Neural progenitor cell (in vitro differentiated cells): ENCODE data around the gene ITGA8. TPM values are rescaled to one million over a fixed set of nuclear protein-coding genes. Genes with fewer than 3 reads are reported as not detected.

Experiments used
- DNase-seq: peaks from one replicate; pipeline ENCODE4 v3.0.0-alpha.2; 2016; ENCODE audit warnings: low spot score
- H2AFZ ChIP-seq: fragments of 200-600 bp; sonication (generic); replicated peaks from 2 replicates; pipeline ENCODE4 v1.6.1; 2016; ENCODE audit warnings: antibody characterized with exemption
- H3F3A ChIP-seq: fragments of 200-600 bp; sonication (generic); 2 replicates; pipeline ENCODE4 v1.6.1; 2016; ENCODE audit warnings: antibody characterized with exemption, low read depth
- H3K27ac ChIP-seq: fragments of 200-600 bp; sonication (generic); 2 replicates; pipeline ENCODE4 v1.5.1; 2016; ENCODE audit warnings: mild to moderate bottlenecking
- H3K27me3 ChIP-seq: fragments of 200-600 bp; sonication (generic); 2 replicates; pipeline ENCODE4 v1.6.1; 2016; ENCODE audit warnings: mild to moderate bottlenecking, moderate library complexity
- H3K36me3 ChIP-seq: fragments of 200-600 bp; sonication (generic); 2 replicates; pipeline ENCODE4 v1.5.1; 2016
- H3K4me1 ChIP-seq: fragments of 200-600 bp; sonication (generic); 2 replicates; pipeline ENCODE4 v1.6.1; 2016; ENCODE audit warnings: mixed run types
- H3K4me2 ChIP-seq: fragments of 200-600 bp; sonication (generic); 2 replicates; pipeline ENCODE4 v1.6.1; 2016
- H3K4me3 ChIP-seq: fragments of 200-600 bp; sonication (generic); 2 replicates; pipeline ENCODE4 v1.5.1; 2016
- H3K79me2 ChIP-seq: fragments of 200-600 bp; sonication (generic); 2 replicates; pipeline ENCODE4 v1.6.1; 2016; ENCODE audit warnings: low read depth
- H3K9ac ChIP-seq: fragments of 200-600 bp; sonication (generic); 2 replicates; pipeline ENCODE4 v1.6.1; 2016
- H3K9me3 ChIP-seq: fragments of 200-600 bp; sonication (generic); 2 replicates; pipeline ENCODE4 v1.5.1; 2016; ENCODE audit warnings: low read depth
- H4K20me1 ChIP-seq: fragments of 200-600 bp; sonication (generic); 2 replicates; pipeline ENCODE4 v1.6.1; 2016; ENCODE audit warnings: low read depth
- H3K27ac Mint-ChIP-seq: 3 replicates; pipeline ENCODE4 v1.8.0; 2021; ENCODE audit warnings: mixed read lengths
- H3K27me3 Mint-ChIP-seq: 2 replicates; pipeline ENCODE4 v1.8.0; 2022; ENCODE audit warnings: low read depth, mild to moderate bottlenecking, inconsistent platforms, moderate library complexity, mixed read lengths; ENCODE audit not compliant: insufficient read depth
- H3K36me3 Mint-ChIP-seq: 3 replicates; pipeline ENCODE4 v1.8.0; 2021; ENCODE audit warnings: mixed read lengths
- H3K4me1 Mint-ChIP-seq: 3 replicates; pipeline ENCODE4 v1.8.0; 2021; ENCODE audit warnings: mixed read lengths
- H3K4me3 Mint-ChIP-seq: 3 replicates; pipeline ENCODE4 v1.8.0; 2021; ENCODE audit warnings: mild to moderate bottlenecking, moderate library complexity, mixed read lengths
- H3K9me3 Mint-ChIP-seq: 3 replicates; pipeline ENCODE4 v1.8.0; 2020; ENCODE audit warnings: mixed read lengths
- CTCF ChIP-seq: fragments of 200-600 bp; sonication (generic); IDR thresholded peaks from 2 replicates; pipeline ENCODE4 v1.5.1; 2017; ENCODE audit warnings: antibody characterized with exemption, mild to moderate bottlenecking
- EZH2 ChIP-seq: fragments of 200-600 bp; sonication (generic); IDR thresholded peaks from 2 replicates; pipeline ENCODE4 v1.6.1; 2017; ENCODE audit warnings: antibody characterized with exemption, mild to moderate bottlenecking, moderate library complexity
- EZH2phosphoT487 ChIP-seq: fragments of 200-600 bp; sonication (generic); IDR thresholded peaks from 2 replicates; pipeline ENCODE4 v1.6.1; 2017; ENCODE audit warnings: antibody characterized with exemption
- total RNA-seq: library from RNA; depleted of rRNA; stranded (reverse); fragments of >200 nt; gene quantifications from 2 replicates; pipeline ENCODE4 v1.2.3, GENCODE V29; 2015; ENCODE audit warnings: low replicate concordance

ITGA8 gene
- total RNA-seq, 1 donor from 2014 or later: 0.15 TPM

- no peak overlapping the region for H3K4me3 Mint-ChIP-seq
- TF ChIP-seq EZH2: no peak
- no peak for TF ChIP-seq EZH2phosphoT487
- TF ChIP-seq CTCF: no peak
- Histone ChIP-seq H3K27me3 (peaks cover 62% of the 10 kb centered on the region), H4K20me1 (no peaks in the 10 kb centered on the region), H3K9me3 (no peaks in the 10 kb centered on the region), H3K4me1 (peaks cover 64% of the 10 kb centered on the region), H3K36me3 (no peaks in the 10 kb centered on the region), H3K27ac (no peak overlapping the region), H2AFZ (no peak overlapping the region), H3K4me3 (no peak overlapping the region), H3K79me2 (no peaks in the 10 kb centered on the region), H3F3A (peaks cover 54% of the 10 kb centered on the region), H3K9ac (no peak overlapping the region), H3K4me2 (no peak overlapping the region)
- H3K27ac Mint-ChIP-seq: no peak overlapping the region
- peaks cover 19% of the 10 kb centered on the region for H3K27me3 Mint-ChIP-seq
- H3K36me3 Mint-ChIP-seq: peaks cover 2% of the 10 kb centered on the region
- no peak for DNase-seq
- peaks cover 12% of the 10 kb centered on the region for H3K9me3 Mint-ChIP-seq
- peaks cover 68% of the 10 kb centered on the region for H3K4me1 Mint-ChIP-seq
Observed at GRCh38 chr10:15474671-15475070, 245.1 kb downstream of the ITGA8 start.

DNA sequence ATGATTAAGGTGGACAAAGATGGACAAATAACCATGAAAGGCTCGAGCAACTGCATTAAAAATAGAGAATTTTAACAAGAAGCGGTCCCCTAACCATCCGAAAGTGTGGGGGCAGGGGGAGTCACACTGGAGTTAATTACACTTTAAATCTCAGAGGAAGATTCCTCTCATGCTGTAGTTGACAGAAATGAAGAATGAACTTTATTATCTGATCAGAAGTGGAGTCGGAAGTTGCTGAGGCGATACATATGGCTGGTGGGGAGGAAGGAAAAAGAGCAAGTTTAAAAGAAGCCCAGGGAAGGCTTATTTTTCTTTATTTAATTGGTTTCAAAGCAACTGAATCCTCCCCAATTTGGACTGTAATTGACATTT lies 246.3 kb downstream of the ITGA8 start:
- Mint-ChIP-seq H3K27ac (peak overlapping the region; percentile 70), H3K9me3 (peaks cover 12% of the 10 kb centered on the region), H3K4me1 (peaks cover 67% of the 10 kb centered on the region), H3K4me3 (peak overlapping the region; percentile 58), H3K36me3 (peaks cover 2% of the 10 kb centered on the region), H3K27me3 (peaks cover 19% of the 10 kb centered on the region)
- H2AFZ ChIP-seq: no peak overlapping the region
- H3K4me2 ChIP-seq: peak overlapping the region; percentile 71
- H3K27ac ChIP-seq: no peak overlapping the region
- TF ChIP-seq CTCF (no peak), EZH2 (no peak), EZH2phosphoT487 (no peak)
- H3K79me2 ChIP-seq: no peaks in the 10 kb centered on the region
- H3K36me3 ChIP-seq: no peaks in the 10 kb centered on the region
- no peak for DNase-seq
- peak overlapping the region; percentile 21 for H3K4me3 ChIP-seq
- peaks cover 75% of the 10 kb centered on the region for H3K27me3 ChIP-seq
- H3F3A ChIP-seq: peaks cover 41% of the 10 kb centered on the region
- no peak overlapping the region for H3K9ac ChIP-seq
- peaks cover 51% of the 10 kb centered on the region for H3K4me1 ChIP-seq
- H3K9me3 ChIP-seq: no peaks in the 10 kb centered on the region
- no peaks in the 10 kb centered on the region for H4K20me1 ChIP-seq

- Mint-ChIP-seq H3K9me3 (peaks cover 12% of the 10 kb centered on the region), H3K4me3 (peak overlapping the region; percentile 58), H3K27ac (peak overlapping the region; percentile 70), H3K4me1 (peaks cover 60% of the 10 kb centered on the region), H3K27me3 (peaks cover 19% of the 10 kb centered on the region), H3K36me3 (peaks cover 2% of the 10 kb centered on the region)
- peaks cover 35% of the 10 kb centered on the region for H3F3A ChIP-seq
- no peaks in the 10 kb centered on the region for H3K36me3 ChIP-seq
- peak; percentile 52 for DNase-seq
- H2AFZ ChIP-seq: no peak overlapping the region
- H4K20me1 ChIP-seq: no peaks in the 10 kb centered on the region
- TF ChIP-seq CTCF: no peak
- no peak for TF ChIP-seq EZH2phosphoT487
- TF ChIP-seq EZH2: no peak
- no peak overlapping the region for H3K9ac ChIP-seq
- no peak overlapping the region for H3K27ac ChIP-seq
- peak overlapping the region; percentile 21 for H3K4me3 ChIP-seq
- H3K27me3 ChIP-seq: peaks cover 82% of the 10 kb centered on the region
- no peaks in the 10 kb centered on the region for H3K9me3 ChIP-seq
- H3K4me2 ChIP-seq: peak overlapping the region; percentile 71
- peaks cover 44% of the 10 kb centered on the region for H3K4me1 ChIP-seq
- H3K79me2 ChIP-seq: no peaks in the 10 kb centered on the region
Observed at GRCh38 chr10:15472431-15473395, 247.0 kb downstream of the ITGA8 start.
